ENCODE results near the gene OR9G1.
"Not testable (repeated sequence)": the region's sequence is repeated elsewhere in the genome, so short reads cannot be mapped to it uniquely, and the experiment has no call there.

The OR9G1 gene, protein sequence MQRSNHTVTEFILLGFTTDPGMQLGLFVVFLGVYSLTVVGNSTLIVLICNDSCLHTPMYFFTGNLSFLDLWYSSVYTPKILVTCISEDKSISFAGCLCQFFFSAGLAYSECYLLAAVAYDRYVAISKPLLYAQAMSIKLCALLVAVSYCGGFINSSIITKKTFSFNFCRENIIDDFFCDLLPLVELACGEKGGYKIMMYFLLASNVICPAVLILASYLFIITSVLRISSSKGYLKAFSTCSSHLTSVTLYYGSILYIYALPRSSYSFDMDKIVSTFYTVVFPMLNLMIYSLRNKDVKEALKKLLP

DNA sequence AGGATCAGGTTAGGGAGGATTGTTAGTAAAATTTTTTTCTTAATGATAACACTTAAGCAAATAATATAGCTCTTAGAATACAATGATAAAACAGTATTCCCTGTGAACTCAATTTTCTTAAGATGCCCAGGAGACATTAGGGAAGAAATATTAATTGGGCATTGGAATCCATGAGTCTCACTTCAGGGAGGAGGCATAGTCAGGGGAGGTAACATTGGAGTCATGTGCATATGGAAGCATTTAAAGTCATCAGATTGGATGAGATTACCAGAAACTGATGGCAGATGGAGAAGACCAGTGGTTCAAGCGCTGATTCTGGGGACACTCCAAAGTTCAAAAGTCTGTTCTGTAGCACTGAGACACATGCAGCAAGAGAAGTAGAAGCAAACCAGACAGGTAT is at the start of gene OR9G1:
OR9G1 (plus strand) TSS at position 301 of the 400 bp plus-strand sequence. CDS start 1,293 bp downstream, outside the sequence.
- no peak for DNase-seq (ENCODE audit: low read depth, low spot score)

DNA sequence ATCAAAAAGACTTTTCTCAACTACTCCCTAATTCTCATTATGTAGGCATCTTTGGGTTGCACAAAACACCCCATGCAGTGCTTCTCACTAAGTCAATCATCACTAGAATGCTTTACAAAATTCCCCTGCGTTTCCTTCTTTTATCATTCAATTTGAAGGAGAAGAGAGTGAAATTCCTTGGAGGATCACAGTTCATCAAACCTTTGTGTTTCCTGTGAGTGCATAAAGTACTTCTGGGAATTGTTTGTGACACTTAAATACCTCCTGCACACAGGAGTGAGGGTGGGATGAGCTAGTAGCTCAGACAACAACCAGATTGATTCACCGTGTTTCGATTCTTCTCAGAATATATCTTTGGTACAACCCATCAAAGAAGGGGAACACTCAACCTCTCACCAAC is 39.1 kb upstream of the OR9G1 start:
- no peak for DNase-seq (ENCODE audit: low read depth, low spot score)

GRCh38 chr11:56663386-56663785 is 35.5 kb upstream of the OR9G1 start, which contains the start of gene OR5AR1:
Gene OR5AR1 (plus strand): TSS chr11:56663686. CDS start chr11:56663686, 0 bp downstream.
- no peak for DNase-seq (ENCODE audit: low read depth, low spot score)

DNA sequence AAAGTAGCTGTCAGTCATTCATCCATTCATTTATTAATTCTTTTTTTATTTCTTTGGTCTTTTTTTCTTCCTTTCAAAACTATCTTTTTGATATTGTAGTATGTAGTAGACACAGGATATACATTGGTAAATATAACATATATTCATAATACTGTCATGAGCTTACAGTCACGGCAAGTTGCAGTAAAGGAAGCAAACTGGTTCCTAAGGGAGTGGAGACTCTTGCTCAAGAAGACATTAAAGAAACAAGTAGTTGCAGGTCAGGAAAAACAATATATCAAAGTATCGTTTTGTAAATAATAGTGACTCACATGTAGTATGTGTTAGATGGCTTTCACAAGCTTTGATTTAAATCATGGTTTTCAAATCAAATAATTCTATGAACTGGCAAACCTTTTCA is 27.9 kb upstream of the OR9G1 start:
- no peak for DNase-seq (ENCODE audit: low read depth, low spot score)

- DNase-seq (ENCODE audit: low read depth, low spot score) = no peak
Measured at GRCh38 chr11:56688554-56689100, 10.3 kb upstream of the OR9G1 start.

- DNase-seq (ENCODE audit: low read depth, low spot score) = not testable (repeated sequence)
Measured at GRCh38 chr11:56691179-56691578, 7.7 kb upstream of the OR9G1 start.

- no peak for DNase-seq (ENCODE audit: low read depth, low spot score)
Measured at GRCh38 chr11:56693428-56693827, 5.5 kb upstream of the OR9G1 start.

DNA sequence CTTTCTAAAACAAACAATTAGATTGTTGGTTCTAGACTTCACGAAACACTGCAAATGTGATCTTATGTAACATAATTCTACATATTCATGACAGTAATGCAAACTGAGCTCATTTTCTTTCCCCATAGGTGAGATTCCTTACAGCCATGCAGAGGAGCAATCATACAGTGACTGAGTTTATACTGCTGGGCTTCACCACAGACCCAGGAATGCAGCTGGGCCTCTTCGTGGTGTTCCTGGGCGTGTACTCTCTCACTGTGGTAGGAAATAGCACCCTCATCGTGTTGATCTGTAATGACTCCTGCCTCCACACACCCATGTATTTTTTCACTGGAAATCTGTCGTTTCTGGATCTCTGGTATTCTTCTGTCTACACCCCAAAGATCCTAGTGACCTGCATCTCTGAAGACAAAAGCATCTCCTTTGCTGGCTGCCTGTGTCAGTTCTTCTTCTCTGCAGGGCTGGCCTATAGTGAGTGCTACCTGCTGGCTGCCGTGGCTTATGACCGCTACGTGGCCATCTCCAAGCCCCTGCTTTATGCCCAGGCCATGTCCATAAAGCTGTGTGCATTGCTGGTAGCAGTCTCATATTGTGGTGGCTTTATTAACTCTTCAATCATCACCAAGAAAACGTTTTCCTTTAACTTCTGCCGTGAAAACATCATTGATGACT is 1.5 kb downstream of the OR9G1 start:
- no peak for DNase-seq (ENCODE audit: low read depth, low spot score)

DNA sequence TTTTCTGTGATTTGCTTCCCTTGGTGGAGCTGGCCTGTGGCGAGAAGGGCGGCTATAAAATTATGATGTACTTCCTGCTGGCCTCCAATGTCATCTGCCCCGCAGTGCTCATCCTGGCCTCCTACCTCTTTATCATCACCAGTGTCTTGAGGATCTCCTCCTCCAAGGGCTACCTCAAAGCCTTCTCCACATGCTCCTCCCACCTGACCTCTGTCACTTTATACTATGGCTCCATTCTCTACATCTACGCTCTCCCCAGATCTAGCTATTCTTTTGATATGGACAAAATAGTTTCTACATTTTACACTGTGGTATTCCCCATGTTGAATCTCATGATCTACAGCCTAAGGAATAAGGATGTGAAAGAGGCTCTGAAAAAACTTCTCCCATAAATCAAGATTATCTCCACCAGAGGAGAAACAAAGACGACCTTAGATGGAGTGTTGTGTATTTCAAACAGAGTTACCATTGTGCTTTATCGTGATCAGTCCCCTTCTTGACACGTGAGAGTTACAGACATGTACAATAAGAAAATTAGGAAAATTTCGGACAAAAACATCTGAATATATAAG is 2.1 kb downstream of the OR9G1 start:
- no peak for DNase-seq (ENCODE audit: low read depth, low spot score)

- DNase-seq (ENCODE audit: low read depth, low spot score) = no peak
Measured at GRCh38 chr11:56705784-56706396, 7.0 kb downstream of the OR9G1 start.

DNA sequence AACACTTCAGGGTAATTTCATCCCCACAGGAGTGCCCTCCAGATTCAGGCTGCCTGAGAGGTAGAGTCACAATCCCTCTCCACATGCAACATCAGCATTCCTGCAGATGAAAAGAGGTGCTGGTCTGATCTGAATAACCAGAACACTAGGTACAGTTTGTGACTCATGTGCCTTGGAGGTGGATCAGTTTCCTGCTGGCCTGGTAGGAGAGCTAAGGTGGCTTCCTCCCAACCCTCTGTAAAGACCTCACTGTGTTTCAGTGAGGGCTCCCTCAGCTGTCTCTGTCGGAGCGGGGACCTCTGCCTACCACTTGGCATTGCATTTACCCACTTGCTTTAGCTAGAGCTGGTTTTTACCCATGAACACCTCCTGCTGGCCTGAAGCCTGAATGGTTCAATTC is 7.6 kb downstream of the OR9G1 start:
- DNase-seq (ENCODE audit: low read depth, low spot score) = no peak

- DNase-seq (ENCODE audit: low read depth, low spot score) = no peak
Measured at GRCh38 chr11:56714206-56714605, 15.3 kb downstream of the OR9G1 start.

DNA sequence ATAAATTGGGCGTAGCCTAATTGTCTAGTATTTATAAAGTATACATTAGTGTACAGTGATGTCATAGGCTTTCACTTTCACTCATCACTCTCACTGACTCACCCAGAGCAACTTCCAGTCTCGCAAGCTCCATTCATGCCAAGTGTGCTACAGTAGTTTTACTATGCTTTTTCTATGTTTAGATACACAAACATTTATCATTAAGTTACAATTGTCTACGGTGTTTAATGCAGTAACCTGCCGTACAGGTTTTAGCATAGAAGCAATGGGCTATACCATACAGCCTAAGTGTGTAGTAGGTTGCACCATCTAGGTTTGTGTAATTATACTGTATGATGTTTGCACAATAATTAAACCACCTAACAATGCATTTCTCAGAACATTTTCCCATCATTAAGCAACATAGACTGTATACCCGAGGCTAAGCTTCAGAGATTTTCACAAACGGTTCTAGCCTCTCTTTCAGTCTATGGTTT is 17.5 kb downstream of the OR9G1 start:
- DNase-seq (ENCODE audit: low read depth, low spot score) = no peak

DNA sequence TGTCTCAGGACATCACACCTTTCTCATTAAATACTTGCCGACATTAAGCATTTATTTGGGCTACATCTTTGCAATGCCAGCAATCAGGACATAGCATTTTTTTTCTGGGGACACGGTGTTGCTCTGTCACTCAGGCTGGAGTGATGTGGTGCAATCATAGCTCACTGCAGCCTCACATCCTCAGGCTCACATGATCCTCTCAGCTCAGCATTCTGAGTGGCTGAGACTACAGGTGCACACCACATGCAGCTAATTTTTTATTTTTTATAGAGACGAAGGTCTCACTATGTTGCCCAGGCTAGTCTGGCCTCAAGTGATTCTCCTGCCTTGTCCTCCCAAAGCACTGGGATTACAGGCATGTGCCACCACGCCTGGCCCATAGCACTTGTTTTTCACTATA is 21.6 kb downstream of the OR9G1 start:
- DNase-seq (ENCODE audit: low read depth, low spot score) = no peak

DNA sequence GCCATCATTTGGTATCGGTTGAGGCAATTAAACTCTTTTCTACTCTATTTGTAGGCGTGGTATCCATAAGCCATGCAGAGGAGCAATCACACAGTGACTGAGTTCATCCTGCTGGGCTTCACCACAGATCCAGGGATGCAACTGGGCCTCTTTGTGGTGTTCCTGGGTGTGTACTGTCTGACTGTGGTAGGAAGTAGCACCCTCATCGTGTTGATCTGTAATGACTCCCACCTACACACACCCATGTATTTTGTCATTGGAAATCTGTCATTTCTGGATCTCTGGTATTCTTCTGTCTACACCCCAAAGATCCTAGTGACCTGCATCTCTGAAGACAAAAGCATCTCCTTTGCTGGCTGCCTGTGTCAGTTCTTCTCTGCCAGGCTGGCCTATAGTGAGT is 41.2 kb downstream of the OR9G1 start:
- no peak for DNase-seq (ENCODE audit: low read depth, low spot score)

- DNase-seq (ENCODE audit: low read depth, low spot score) = no peak
Measured at GRCh38 chr11:56740886-56741285, 42.0 kb downstream of the OR9G1 start.

DNA sequence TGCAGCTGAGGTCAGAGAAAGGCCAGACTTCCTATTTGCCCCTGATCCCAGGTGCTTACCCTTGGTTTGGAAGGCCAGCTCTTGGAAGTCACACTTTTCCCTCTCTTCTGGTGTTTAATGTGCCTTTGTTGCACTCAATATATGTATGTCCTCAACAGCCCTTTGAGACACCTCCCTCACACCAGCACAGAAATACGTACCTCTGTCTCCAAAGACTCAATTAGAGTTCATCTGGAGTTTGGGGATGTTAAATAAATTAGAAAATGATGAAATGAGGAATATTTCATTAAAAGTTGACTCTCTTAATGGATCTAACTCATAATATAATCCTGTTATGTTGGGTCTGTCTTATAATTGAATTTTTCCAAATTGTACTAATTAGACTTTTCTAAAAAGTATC is 49.7 kb downstream of the OR9G1 start, which contains the start of gene OR9G4:
OR9G4 (minus strand) TSS at position 101 of the 400 bp plus-strand sequence. CDS start 4,931 bp downstream, outside the sequence.
- no peak for DNase-seq (ENCODE audit: low read depth, low spot score)

DNA sequence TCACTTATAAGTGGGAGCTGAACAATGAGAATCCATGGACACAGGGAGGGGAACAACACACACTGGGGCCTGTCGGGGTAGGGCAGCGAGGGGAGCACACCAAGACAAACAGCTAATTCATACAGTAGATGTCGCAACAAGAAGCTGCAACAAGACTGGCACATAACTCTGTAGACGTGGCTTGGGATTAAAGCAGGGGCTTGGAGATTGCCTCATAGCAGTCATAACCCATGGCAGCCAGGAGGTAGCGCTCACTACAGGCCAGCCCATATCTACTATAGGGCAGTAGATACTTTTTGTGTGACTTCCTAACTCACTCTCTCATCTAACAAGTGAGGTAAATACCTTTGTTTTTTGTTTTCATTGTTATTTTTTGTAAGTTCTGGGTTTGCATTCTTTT is 51.3 kb downstream of the OR9G1 start:
- DNase-seq (ENCODE audit: low read depth, low spot score) = no peak

- DNase-seq (ENCODE audit: low read depth, low spot score) = no peak
Measured at GRCh38 chr11:56751480-56751879, 52.6 kb downstream of the OR9G1 start.
